HG02571 (cell line): Measurements from ENCODE around the gene TTC38.
"Not testable (repeated sequence)": the region's sequence is repeated elsewhere in the genome, so short reads cannot be mapped to it uniquely, and the experiment has no call there.

Source experiments
- ATAC-seq: cut with Tn5 transposase; IDR thresholded peaks from one replicate; pipeline ENCODE4 v1.9.1; 2021; ENCODE audit warnings: mild to moderate bottlenecking, moderate library complexity; ENCODE audit not compliant: unreplicated experiment

The TTC38 gene

DNA sequence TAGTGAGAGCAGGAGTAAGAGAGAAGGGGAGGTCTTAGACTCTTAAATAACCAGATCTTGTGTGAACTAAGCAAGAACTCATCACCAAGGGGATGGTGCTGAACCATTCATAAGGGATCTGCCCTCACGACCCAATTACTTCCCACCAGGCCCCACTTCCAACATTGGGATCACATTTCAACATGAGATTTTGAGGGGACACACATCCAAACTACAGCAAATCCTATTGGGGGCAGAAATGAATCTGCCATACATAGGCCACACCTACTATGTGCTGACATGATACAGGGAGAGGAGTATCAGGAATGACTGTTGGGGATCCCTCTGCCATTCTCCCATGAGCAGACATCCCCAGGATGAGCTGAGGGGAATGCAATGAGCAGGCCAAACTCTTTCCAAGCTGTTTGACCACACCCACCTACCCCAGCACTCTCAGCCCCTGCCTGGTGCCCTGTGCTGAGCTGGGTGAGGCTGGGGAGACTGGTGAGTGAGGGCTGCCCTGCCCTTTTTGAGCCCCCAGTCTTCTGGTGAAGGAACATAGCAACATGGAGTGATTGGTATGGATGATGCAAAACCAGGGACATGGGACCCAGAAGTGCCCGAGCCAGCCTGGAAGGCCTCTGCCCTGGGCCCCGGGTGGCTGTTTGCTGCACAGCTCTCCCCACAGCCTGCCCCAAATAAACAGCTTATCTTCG, 27.6 kb downstream of the TTC38 start:
- ATAC-seq: no peak

DNA sequence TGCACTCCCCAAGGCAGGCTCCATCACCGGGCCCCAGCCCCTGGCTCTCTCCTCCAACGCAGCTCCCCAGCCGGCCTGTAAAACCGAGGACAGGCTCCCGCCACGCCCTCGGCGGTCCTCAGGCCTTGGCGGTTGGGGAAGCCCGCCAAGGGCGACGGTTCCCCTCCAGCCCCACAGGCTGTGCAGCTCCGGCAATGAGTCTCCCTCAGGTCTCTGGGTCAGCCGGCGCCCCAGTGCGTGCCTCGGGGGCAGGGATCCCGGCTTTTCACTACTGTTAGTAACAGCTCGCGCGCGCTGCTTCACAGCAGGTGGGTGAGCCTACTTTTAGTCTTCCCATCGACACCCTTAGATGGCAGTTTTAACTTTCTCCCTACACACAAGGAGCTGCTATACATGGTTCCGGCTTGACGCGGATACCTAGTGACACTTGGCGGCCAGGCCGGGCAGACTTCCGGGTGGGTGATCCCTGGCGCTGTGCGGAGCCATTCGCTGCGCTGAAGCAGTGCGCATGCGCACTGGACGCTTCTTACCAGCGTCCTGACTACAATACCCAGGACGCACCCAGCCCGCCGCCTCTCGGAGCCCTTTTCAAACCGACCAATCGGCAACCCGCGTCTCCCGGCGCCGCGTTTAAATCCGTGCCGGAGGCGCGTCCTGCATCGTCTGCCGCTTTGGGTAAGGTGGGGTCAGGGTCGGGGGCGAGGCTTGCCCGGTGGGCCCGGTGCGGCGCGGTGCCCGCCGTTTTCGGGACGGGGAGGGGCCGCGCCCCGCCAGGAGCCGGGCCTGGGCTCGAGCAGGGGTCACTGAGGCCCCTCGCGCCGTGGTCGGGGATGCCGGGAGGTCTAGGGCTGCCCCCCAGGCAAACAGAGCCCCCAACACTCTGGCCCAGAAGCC, 28.7 kb downstream of the TTC38 start, which contains the start of gene GTSE1:
TSS of gene GTSE1 (plus strand) at position 614 of the 894 bp plus-strand sequence. CDS start 531 bp downstream, outside the sequence.
- ATAC-seq: peak; percentile 91

DNA sequence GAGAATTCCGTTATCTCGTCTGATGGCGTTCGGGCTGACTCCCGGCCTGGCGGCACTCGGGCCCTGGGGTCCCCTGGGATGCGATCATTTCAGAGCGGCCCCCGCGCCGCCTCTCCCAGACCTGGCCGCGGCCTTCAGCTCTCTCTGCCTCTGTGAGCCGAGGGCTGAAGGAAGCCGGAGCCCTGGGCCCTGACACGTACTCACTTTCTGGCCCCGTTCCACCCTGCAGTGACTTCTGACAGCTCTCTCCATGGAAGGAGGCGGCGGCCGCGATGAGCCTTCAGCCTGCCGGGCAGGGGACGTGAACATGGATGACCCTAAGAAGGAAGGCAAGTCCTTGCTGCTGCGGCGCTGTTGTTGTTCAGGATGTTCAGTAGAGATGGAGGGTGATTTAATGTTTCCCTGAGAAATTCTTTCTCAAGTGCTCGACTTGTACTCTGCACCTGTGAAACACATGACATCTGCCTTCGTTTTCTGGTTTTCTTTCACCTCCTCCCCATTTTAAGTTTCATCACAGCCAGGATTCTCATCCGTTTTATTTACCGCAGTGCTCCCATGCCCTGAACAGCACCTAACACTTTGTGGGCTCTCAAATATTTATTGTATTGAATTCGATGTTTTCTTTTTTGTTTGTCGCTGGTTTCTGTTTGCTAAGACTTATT, 29.5 kb downstream of the TTC38 start:
- peak; percentile 7 for ATAC-seq

DNA sequence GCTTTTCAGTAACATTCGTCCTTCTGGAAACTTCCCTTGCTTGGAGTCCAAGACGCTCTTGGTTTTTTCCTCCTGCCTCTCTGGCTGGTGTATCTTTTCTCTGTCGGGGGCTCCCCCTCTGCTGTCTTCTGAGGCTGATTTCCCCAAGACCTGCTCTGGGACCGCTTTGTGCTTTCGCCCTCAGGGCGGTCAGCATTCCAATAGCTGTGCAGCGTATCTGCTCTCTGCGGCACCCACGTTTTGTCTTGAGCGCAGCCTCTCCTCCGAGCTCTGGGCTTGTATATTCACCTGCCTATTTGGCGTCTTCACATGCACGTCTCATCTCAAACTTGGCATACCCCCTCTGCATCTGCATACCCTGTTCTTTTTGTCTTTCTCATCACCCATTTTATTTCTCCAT, 31.3 kb downstream of the TTC38 start:
- no peak for ATAC-seq

DNA sequence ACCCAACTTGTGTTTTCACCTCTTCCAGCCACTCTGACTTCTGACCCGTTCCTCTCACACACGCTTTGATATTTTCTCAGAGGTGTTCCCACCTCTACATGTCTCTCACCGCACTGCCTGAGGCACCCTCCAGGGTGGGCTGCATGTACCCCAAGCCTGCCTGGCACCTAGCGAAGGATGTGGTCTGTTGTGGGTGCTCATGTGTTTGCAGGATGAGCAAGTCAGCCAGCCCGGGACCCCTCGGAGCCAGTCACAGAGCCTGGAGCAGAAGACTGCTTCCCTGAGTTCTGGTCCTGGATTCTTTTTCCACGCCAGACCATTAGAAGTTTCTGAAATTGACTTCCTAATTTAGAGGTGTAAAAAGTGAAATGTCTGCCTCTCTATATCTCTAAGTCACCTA, 32.7 kb downstream of the TTC38 start:
- ATAC-seq: no peak

DNA sequence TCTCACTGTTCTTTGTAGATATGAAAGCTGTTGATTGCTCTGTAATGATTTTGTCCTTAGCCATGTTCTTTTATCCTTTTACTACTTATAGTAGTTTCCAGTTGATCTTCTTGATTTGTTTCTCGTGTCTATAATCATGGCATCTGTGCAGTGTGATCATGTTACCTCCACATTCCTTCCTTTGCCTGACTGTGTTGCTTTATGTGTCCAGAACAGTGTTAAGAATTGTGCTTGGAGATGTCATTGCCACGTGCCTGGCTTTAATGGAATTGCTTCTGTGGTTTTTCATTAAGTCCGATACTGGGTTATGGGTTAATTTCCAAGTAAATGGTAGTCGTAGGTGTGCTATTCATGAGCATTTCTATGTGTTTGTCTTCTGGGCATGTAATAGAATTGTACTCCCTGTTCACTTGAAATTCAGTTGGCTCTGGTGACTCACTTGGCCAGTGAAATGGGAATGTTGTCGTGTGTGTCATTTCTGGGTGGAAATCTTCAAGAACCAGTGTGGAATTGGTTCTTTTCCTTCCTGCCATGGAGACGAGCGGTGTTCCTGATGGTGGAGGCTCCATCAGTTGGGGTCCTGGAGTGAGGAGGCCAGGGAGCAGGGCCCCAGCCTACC, 35.6 kb downstream of the TTC38 start:
- no peak for ATAC-seq

DNA sequence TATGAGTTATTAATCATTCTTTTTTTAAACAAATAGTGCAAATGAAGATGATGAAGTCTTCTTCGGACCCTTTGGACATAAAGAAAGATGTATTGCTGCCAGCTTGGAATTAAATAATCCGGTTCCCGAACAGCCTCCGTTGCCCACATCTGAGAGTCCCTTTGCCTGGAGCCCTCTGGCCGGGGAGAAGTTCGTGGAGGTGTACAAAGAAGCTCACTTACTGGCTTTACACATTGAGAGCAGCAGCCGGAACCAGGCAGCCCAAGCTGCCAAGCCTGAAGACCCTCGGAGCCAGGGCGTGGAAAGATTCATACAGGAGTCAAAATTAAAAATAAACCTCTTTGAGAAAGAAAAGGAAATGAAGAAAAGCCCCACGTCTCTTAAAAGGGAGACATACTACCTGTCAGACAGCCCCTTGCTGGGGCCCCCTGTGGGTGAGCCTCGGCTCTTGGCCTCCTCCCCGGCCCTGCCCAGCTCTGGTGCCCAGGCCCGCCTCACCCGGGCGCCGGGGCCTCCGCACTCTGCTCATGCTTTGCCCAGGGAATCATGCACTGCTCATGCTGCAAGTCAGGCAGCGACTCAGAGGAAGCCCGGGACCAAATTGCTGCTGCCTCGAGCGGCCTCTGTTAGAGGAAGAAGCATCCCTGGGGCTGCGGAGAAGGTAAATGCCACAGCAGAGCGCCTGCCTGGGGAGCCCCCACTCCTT, 40.6 kb downstream of the TTC38 start:
- ATAC-seq: no peak

DNA sequence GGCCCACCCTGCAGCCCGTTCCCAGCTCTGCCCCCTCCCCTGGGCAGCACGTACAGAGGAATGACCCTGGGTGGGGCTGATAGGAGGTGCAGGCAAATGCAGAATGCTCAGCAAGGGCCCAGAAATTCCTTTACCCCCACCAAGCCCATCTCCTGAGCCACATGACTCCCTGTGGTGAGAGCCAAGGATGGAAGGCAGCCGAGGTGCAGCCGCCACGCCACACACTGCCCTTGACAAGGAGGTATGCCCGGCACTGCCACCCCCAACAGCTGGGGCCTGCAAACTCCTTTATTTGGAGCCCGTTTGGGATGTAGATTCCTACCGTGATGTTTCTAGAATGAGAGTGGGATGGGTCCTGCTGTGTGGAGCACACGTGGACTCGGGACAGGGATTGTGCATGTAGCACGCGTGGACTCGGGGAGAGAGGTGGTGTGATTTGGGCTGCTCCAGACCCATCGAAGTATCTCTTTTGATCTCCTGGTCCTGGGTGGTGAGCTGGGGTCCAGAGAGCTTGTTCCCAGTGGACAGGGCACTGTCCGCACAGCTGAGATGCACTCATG, 41.8 kb downstream of the TTC38 start:
- no peak for ATAC-seq

DNA sequence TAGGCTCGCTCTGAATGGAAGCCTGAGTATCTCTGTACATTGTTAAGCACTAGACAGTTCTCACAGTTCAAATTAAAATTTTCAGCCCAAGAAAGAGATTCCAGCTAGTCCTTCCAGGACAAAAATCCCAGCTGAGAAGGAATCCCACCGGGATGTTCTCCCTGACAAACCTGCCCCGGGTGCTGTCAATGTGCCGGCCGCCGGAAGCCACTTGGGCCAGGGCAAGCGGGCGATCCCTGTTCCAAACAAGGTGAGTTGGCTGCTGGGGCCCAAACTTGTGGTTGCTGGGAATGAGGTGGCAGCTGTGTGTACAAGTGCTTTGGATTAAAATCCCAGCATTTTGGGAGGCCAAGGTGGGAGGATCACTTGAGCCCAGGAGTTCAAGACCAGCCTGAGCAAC, 44.2 kb downstream of the TTC38 start:
- no peak for ATAC-seq

DNA sequence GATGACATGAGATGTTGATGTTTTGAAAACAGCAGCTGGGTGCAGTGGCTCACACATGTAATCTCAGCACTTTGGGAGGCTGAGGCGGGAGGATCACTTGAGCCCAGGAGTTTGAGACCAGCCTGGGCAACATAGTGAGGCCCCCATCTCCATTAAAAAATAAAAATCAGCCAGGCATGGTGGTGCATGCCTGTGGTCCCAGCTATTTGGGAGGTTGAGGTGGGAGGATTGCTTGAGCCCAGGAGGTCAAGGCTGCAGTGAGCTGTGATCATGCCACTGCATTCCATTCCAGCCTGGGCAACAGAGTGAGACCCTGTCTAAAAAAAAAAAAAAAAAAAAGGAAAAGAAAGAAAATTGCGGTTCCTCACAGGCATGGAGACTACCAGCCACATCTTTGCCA, 45.0 kb downstream of the TTC38 start:
- ATAC-seq: not testable (repeated sequence)

DNA sequence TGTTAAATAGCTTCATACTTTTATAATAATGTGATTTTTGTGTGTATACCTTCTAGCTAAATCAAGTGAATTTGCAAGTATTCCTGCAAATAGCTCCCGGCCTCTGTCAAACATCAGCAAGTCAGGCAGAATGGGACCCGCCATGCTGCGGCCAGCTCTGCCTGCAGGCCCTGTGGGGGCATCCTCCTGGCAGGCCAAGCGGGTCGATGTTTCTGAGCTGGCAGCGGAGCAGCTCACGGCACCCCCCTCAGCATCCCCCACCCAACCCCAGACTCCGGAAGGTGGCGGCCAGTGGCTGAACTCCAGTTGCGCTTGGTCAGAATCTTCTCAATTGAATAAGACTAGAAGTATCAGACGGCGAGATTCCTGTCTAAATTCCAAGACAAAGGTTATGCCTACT, 48.2 kb downstream of the TTC38 start:
- ATAC-seq: no peak

DNA sequence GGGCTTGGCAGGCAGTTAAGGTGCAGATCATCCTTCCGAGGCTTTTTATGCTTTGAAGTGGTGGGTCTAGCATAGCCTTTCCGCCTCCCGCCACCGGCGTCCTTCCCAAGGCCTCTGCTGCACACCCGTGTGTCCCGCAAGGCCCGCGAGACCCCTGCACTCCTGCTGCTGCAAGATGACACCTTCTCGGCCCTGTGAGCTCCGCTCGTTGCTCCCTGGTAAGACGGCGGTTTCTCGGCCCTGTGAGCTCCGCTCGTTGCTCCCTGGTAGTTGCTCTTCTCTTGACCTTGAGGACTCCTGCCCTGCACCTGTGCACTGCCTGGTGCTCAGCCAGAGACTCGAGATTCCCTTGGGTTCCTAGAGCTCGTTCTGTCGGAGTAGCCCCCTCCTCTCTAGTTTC, 49.8 kb downstream of the TTC38 start:
- ATAC-seq: no peak

DNA sequence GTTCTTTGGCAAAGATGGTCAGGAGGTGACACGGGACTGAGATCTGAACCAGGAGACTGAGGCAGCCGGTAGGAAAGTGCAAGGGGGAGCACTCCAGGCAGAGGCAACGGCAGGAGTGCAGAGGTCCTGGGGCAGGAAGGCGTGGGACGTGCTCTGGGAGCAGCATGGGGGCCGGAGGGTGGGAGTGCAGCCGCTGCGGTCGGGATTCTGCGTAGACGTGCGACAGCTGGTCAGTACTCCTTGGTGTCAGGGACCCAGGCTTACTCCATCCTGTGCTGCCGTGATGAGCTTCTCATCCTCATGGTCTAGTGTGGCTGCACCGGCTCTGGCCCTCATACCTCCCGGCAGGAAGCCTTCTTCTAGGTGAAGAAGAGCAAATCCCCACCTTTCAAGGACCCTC, 50.8 kb downstream of the TTC38 start:
- no peak for ATAC-seq

DNA sequence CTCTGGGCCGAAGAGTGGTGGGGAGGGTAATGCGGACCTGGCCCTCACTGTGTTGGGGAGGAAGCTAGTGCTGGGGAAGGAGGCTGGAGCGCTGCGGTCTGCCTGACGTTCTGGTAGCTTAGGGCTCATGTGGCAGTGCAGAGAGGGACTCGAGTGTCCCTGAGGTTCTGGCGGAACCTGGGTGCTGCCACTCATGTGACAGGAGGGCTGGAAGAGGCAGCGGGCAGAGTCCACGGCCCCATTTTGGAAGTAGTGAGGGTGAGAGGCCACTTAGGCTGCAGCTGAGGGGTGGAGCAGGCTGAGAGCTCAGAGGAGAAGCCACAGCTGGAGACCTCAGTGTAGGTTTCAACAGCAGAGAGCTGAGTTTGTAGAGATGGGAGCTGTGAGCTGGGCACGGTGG, 51.5 kb downstream of the TTC38 start:
- ATAC-seq: no peak

DNA sequence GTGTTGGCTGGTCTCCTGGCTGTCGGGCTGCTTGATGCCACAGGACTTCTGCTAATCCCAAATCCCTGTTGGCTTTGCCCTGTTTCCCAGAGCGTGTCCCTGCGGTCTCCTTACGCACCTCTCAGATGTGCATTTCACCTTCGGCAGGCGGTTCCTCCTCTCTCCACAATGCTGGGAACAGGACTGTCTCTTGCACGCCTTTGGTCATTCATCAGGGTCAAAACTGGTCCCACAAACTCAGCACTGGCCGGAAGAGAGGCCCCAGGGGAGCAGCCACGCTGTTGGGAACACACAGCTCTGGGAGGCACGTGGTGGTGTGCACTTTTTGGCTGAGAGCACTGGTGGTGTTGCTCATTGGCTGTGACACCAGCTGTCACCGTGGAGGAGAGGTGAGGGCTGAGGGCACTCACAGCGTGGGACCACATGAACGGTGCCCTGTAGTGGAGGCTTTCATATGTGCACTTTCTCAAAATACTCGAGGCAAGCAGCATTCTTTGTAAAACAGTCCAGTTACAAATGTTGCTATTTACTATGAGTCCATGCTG, 52.4 kb downstream of the TTC38 start:
- ATAC-seq: no peak

DNA sequence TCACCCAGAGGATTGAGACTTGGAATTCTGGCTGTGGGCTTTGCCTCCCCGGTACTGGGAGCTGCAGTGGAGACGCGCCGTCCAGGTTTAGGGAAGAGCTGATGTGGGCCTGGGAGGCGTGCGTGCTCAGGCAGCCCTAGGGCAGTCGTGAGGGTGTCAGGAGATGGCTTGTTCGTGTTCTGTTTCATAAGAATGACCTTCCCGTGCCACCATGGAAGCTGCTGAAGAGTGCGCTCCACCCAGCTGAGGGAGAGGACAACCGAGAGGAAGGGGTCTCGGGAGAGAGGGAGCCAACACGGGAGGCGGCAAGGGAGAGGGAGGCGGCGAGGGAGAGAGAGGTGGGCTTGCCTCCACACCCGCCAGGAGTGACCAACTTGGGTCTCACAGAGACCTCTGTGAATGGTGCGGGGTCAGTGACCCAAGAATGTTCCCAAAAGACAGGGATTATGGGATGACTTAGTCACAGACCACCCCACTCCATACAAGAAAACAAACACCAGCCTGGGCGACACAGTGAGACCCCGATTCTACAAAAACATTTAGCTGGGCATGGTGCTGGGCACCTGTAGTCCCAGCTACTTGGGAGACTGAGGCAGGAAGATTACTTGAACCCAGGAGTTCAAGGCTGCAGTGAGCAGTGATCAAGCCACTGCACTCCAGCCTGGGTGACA, 53.0 kb downstream of the TTC38 start:
- ATAC-seq: no peak

DNA sequence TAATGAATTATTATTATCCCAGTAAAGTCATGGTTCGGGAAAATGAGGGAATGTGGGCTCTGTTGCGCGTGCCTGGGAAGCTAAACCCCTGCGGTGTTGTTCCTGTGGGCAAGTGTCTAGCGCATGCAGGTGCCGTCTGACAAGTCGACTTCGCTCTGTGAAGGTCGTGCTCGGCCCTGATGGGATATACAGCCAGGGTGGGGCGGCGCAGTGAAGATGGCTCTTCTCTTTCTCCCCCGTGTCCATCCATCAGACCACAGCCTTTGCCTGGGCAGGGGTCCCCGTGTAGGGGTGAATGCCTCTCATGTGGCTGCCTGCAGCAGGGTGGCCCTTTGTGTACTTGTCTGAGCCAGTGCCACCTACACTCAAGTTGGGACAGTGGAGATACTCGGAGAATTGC, 54.9 kb downstream of the TTC38 start:
- ATAC-seq: no peak

DNA sequence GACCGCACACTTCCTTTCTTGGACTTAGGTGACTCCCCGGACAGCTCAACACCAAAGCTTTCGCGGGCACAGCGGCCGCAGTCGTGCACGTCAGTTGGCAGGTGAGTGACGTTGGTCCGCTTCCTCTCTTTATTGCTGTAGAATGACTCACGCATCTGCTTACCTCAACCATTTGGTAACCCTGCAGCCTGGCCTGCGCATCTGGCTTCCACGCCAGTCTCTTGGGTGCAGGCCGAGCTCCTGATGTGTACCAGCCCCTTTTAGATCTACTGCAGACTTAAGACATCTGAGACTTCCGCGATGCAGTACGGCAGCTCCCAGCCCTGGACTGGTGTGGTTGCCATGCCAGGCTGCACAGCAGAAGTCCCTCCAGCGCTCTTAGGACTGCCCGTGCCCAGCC, 55.4 kb downstream of the TTC38 start:
- ATAC-seq: no peak

DNA sequence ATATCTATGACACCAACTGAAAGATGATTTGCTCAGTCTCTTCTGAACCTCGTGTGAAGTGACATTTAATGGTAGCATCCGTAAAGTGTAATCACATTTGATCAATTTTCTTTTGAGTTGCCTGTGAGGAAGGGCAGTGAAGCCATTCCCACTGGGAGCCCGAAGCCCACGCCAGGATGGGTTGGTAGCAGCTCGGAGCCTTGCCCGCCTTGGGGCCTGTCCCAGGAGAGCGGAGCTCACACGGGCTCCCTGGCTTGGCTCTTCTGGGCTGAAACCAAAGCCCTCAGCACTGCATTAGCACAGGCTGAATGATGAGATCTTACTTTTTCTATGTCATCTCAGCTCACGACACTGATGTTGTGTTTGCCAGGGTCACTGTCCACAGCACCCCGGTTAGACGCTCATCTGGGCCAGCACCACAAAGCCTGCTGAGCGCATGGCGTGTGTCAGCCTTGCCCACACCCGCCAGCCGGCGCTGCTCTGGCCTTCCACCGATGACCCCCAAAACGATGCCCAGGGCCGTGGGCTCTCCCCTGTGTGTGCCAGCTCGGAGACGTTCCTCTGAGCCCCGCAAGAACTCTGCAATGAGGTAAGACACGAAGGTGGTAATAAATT, 58.4 kb downstream of the TTC38 start:
- ATAC-seq: no peak
